Limb (tissue), 2 donors: ENCODE data around the gene KCNIP4.
"Not testable (repeated sequence)": the region's sequence is repeated elsewhere in the genome, so short reads cannot be mapped to it uniquely, and the experiment has no call there.

Experiments used
- DNase-seq, 2 donors: peaks; one replicate each; pipeline ENCODE4 v3.0.0-alpha.2; 2016; ENCODE audit errors: extremely low spot score in 2 of 2

KCNIP4 gene

DNA sequence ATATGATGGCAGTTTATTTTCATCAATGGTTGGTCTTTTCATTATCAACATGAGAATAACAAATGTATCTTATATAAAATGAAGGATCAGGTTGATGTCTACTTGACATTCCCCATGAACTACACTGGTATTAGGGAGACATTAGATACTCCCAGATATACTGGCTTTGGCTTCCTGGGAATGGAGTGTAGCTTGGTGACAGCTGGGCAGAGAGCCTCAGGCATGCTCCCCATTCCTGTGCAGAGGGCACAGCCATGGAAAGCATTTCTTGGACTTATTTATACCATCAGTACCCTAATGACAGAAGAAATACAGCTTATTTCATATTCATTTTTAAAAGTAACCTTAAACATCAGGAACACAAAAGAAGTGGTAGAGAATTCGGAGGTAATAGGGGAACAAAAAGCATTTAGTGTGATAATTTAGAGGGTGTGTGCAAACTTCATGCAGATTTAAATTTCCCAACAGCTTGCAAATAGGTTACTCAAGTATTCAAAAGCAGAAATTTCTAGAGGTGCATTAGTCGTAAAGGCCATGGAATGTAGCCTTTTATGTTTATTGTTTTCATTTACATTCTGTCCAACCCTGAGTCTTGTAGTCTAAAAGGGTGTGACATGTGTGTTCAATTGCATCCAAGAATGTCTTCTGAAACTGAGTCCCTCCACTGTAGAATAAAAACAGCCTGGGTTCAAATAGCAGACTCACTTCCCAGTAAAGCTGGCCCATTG, 573.8 kb downstream of the KCNIP4 start:
- DNase-seq: no peak

GRCh38 chr4:21367567-21367966, 581.0 kb downstream of the KCNIP4 start:
- DNase-seq: no peak

DNA sequence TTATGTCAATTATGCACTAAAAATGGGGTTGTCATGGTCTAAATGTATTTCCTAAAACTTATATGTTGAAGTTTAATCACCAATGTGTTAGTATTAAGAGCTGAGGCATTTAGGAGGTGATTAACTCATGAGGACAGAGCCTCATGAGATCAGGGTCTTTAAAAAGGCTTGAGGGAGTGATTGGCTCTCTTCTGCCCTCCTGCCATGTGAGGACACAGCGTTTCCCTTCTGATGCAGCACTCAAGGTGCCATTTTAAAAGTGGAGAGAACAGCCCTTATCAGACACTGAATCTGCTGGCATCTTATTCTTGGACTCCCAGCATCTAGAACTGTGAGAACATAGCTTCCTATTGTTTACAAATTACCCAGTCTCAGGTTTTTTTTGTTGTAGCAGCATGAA, 581.7 kb downstream of the KCNIP4 start:
- DNase-seq: no peak

- DNase-seq: no peak
Measured at GRCh38 chr4:21366312-21366711, 582.3 kb downstream of the KCNIP4 start.

- DNase-seq: no peak
Measured at GRCh38 chr4:21363701-21364100, 584.9 kb downstream of the KCNIP4 start.

GRCh38 chr4:21352354-21352753, 596.2 kb downstream of the KCNIP4 start:
- DNase-seq: not testable (repeated sequence)

DNA sequence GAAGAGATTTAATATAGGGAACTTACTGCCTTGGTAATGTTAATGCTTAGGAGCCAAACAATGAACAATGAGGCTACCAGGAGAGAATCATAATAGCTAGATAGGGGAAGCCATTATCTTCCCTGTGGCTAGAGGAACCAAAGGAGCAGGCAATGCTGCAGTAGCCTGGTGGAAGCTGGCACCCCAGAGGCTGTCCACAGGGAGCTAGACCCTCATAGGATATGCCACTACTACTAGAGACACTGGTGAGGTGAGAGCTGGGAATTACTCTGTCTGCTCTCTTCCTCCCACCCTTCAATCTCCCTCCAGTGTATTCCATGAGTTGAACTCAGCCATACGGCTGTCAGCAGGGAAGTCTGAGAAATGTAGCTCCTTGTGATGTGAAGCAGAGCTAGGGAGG, 601.4 kb downstream of the KCNIP4 start:
- DNase-seq: no peak

DNA sequence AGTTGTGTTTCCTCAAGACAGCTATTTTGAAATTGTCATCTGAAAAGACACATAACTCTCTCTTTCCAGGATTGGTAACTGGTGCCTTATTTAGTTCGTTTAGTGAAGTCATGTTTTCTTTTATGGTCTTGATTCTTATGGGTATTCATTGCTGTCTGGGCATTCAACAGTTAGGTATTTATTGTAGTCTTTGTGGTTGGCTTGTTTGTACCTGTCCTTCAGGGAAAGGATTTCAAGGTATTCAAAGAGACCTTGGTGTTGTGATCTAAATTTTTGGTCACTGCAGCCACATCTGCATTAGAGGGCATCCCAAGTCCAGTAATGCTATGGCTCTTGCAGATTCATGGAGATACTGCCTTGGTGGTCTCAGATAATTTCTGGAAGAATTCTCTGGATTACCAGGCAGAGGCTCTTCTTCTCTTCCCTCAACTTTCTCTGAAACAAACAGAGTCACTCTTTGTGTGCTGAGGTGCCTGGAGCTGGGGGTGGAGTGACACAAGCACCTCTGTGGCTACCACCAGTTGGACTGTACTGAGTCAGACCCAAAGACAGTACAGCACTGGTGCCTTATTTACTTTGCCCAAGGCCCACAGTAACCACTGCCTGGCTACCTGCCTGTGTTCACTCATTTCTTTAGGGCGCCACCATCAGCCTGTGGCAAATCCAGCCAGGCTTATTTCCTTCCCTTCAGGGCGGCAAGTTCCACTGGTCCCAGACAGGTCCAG, 620.4 kb downstream of the KCNIP4 start:
- no peak for DNase-seq

- no peak for DNase-seq
Measured at GRCh38 chr4:21320034-21320433, 628.5 kb downstream of the KCNIP4 start.

- DNase-seq: no peak
Measured at GRCh38 chr4:21307709-21308108, 640.9 kb downstream of the KCNIP4 start.

DNA sequence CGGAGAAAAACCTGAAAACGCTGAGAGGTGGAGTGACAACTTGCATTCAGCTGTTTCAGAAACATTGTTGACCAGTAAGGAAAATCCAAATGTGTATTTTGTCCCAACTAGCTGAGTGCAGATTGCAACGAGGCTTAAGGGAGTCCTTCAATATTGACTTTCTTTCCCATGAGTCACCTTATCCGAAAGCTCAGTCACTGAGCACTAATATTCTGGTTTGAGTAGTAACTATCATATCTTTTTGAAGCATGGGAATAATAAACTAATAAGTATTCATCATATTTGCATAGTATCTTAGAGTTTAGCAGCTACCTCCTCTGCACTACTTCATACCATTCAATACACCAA, 644.1 kb downstream of the KCNIP4 start:
- peak in 1 of 2 donors; percentile 9 for DNase-seq

GRCh38 chr4:21290562-21290961, 658.0 kb downstream of the KCNIP4 start:
- DNase-seq: no peak

- no peak for DNase-seq
Measured at GRCh38 chr4:21276046-21276445, 672.5 kb downstream of the KCNIP4 start.

- DNase-seq: no peak
Measured at GRCh38 chr4:21271439-21272052, 677.0 kb downstream of the KCNIP4 start.

GRCh38 chr4:21248331-21248730, 700.2 kb downstream of the KCNIP4 start:
- DNase-seq: no peak

- no peak for DNase-seq
Measured at GRCh38 chr4:21242163-21242562, 706.4 kb downstream of the KCNIP4 start.

GRCh38 chr4:21226637-21227538, 721.7 kb downstream of the KCNIP4 start:
- no peak for DNase-seq

DNA sequence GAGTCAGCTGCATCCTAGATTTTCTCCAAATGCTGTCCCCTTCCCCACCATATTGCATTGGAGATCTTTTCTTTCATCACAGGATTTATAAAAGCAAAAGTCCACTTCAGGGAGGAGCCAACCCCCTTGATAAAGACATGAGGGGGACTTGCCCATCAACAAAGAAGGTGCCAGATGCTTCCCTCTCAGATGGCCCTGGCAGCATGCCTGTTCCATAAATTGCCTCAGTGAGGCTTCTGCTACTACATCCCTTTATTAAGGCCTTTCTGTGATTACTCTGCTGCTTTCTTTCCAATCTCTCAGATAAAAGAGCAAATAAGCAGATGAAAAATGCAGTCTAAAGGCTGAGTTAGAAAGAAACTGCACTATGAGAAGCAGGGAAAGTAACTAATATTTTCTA, 736.7 kb downstream of the KCNIP4 start:
- DNase-seq: no peak

- no peak for DNase-seq
Measured at GRCh38 chr4:21209860-21210259, 738.7 kb downstream of the KCNIP4 start.

GRCh38 chr4:21205821-21206531, 742.6 kb downstream of the KCNIP4 start:
- no peak for DNase-seq

DNA sequence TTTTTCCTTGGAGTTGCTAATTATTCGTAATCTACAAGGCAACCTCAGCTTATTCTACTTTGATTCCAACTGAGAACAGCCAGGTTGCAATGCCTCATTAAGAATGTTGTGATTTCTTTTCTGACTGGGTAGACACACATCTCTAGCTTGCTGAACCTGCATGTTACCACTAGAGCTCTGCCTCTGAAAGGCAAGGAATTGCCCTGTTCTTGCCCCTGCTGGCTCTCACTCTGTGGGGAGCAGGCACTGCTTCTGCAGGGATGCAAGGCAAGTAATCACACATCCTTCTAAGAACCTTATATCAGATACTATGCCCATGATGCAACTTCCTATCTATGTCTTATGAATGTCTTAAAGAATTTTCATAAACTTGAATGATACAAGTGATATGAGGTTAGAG, 745.2 kb downstream of the KCNIP4 start:
- DNase-seq: no peak
